GM12878 (cell line): Measurements from ENCODE around the gene PRF1.

Experiments used
- JUND ChIP-seq: IDR thresholded peaks from 2 replicates; pipeline ENCODE4 v1.6.1; 2012; ENCODE audit warnings: low read depth, mild to moderate bottlenecking, low read length, improper control_type of control experiment, moderate library complexity
- MYC ChIP-seq: IDR thresholded peaks from 2 replicates; pipeline ENCODE4 v1.6.1; 2011; ENCODE audit warnings: mild to moderate bottlenecking, low read length, moderate library complexity, inconsistent platforms; ENCODE audit not compliant: insufficient read depth, insufficient replicate concordance, insufficient read length, severe bottlenecking
- POLR2A ChIP-seq: IDR thresholded peaks from 2 replicates; pipeline ENCODE4 v1.6.1; 2011; ENCODE audit warnings: low read depth, mild to moderate bottlenecking, low read length
- POLR2AphosphoS5 ChIP-seq: IDR thresholded peaks from 2 replicates; pipeline ENCODE4 v1.6.1; 2011; ENCODE audit warnings: mild to moderate bottlenecking, low read length, inconsistent platforms
- YBX1 ChIP-seq: fragments of 450-650 bp; IDR thresholded peaks from 2 replicates; pipeline ENCODE4 v1.6.1; 2016; ENCODE audit warnings: antibody characterized with exemption
- ZSCAN29 ChIP-seq: fragments of 450-650 bp; IDR thresholded peaks from 2 replicates; pipeline ENCODE4 v1.6.1; 2017; ENCODE audit warnings: mild to moderate bottlenecking, moderate library complexity
- ZZZ3 ChIP-seq: IDR thresholded peaks from 2 replicates; pipeline ENCODE4 v1.6.1; 2011; ENCODE audit warnings: low read depth; ENCODE audit not compliant: control insufficient read depth, insufficient read length

GRCh38 chr10:70650104-70650503 is 47.6 kb upstream of the PRF1 start:
- no peak for TF ChIP-seq ZZZ3
- TF ChIP-seq POLR2A: no peak
- no peak for TF ChIP-seq JUND
- no peak for TF ChIP-seq MYC
- TF ChIP-seq ZSCAN29: no peak
- TF ChIP-seq POLR2AphosphoS5: no peak
- no peak for TF ChIP-seq YBX1
